Stomach (tissue), 9 donors: Measurements from ENCODE around the gene TSPAN8. TPM values are rescaled to one million over a fixed set of nuclear protein-coding genes. Genes with fewer than 3 reads are reported as not detected.

Experiments used
- DNase-seq, 2 donors: peaks; one replicate each; pipeline versions ENCODE4 v3.0.0 to v3.0.0-alpha.2; 2013 to 2019
- H3K27ac ChIP-seq, 5 donors: fragments of 200-600 bp in 4 of 5; sonication (generic) in 4 of 5; one replicate each; pipeline ENCODE4 v1.5.1; 2013 to 2019; ENCODE audit warnings: mild to moderate bottlenecking in 1 of 5, moderate library complexity in 1 of 5
- H3K27me3 ChIP-seq, 3 donors: fragments of 200-600 bp; sonication (generic); one replicate each; pipeline ENCODE4 v1.5.1; 2017 to 2019; ENCODE audit warnings: mixed run types in 1 of 3
- H3K36me3 ChIP-seq, 4 donors: fragments of 200-600 bp; sonication (generic); 1 replicate in 3 of 4; 2 replicates in 1 of 4; pipeline ENCODE4 v1.5.1; 2016 to 2019
- H3K4me1 ChIP-seq, 4 donors: fragments of 200-600 bp; sonication (generic); one replicate each; pipeline ENCODE4 v1.5.1; 2016 to 2019
- H3K4me3 ChIP-seq, 4 donors: fragments of 200-600 bp; sonication (generic) in 3 of 4; one replicate each; pipeline ENCODE4 v1.5.1; 2016 to 2019; ENCODE audit warnings: mild to moderate bottlenecking in 1 of 4
- H3K9me3 ChIP-seq, 4 donors: fragments of 200-600 bp; sonication (generic); one replicate each; pipeline ENCODE4 v1.5.1; 2016 to 2019
- CTCF ChIP-seq, 7 experiments: fragments of 450-650 bp in 4 of 7; fragments of 200-600 bp in 3 of 7; sonication (generic) in 3 of 7; IDR thresholded peaks; one replicate each; pipeline ENCODE4 v1.5.1; 2016 to 2019; ENCODE audit warnings: antibody characterized with exemption in 7 of 7, control low read depth in 2 of 7, mild to moderate bottlenecking in 1 of 7
- EP300 ChIP-seq: sonication (generic); formaldehyde crosslinking; IDR thresholded peaks from one replicate; pipeline ENCODE4 v1.6.1; 2017; ENCODE audit warnings: antibody characterized with exemption
- POLR2A ChIP-seq, 4 donors: fragments of 450-650 bp; IDR thresholded peaks; one replicate each; pipeline ENCODE4 v1.6.1; 2016; ENCODE audit warnings: antibody characterized with exemption in 4 of 4, control low read depth in 2 of 4, mild to moderate bottlenecking in 1 of 4, moderate library complexity in 1 of 4
- POLR2AphosphoS5 ChIP-seq, 3 donors: sonication (generic); formaldehyde crosslinking; IDR thresholded peaks; one replicate each; pipeline ENCODE4 v1.6.1; 2016; ENCODE audit warnings: antibody characterized with exemption in 3 of 3
- WGBS, 5 donors: extraction: QIAGEN DNeasy Blood & Tissue Kit in 3 of 5; methylation state at CpG; one replicate each; pipeline versions ENCODE4 v1.1.5 to v1.1.7; 2013 to 2018; 5-methylcytosine and 5-hydroxymethylcytosine counted together
- intact Hi-C: fragments of 100-400 bp; cut with DNase I; formaldehyde crosslinking; loops from one replicate; pipeline ENCODE4 v1.15.1; 2023; ENCODE audit warnings: low total_unique reads
- polyA plus RNA-seq, 3 donors: library from polyadenylated mRNA; stranded (reverse); fragments of 200-250 nt; gene quantifications; one replicate each; pipeline ENCODE4 v1.2.3, GENCODE V29; 2013
- total RNA-seq, 5 donors: library from RNA; depleted of rRNA; stranded (reverse); fragments of >200 nt; gene quantifications; one replicate each; pipeline versions ENCODE4 v1.1.0 to v1.2.3, GENCODE V29; 2014 to 2016
- donor health status: healthy with polysubstance abuse.
- donor health status: Bipolar disorder and iron deficiency.
- donor health status: healthy.

TSPAN8 gene
- total and polyA plus RNA-seq, 8 donors, result 15.8 to 532 (median 127) TPM

GRCh38 chr12:71135812-71136176 lies 22.0 kb downstream of the TSPAN8 start:
- WGBS, 5 donors, result 48 to 76% (median 63%) methylated on average over 3 of the region's 3 CpGs
- Histone ChIP-seq H3K27me3 (no peaks in the 10 kb centered on the region), H3K4me1 (peaks cover 0 to 30% (median 2%) of the 10 kb centered on the region in 4 donors), H3K9me3 (no peaks in the 10 kb centered on the region), H3K36me3 (peaks cover 0 to 27% (median 14%) of the 10 kb centered on the region in 4 donors), H3K4me3 (no peak overlapping the region), H3K27ac (no peak overlapping the region)
- intact Hi-C loops, result no loop called here
- DNase-seq, result peak in 1 of 2 donors; percentile 23
- TF ChIP-seq POLR2AphosphoS5 (IDR thresholded peaks at IDR 0.05), result no peak

- intact Hi-C loops, result no loop called here
- Histone ChIP-seq H3K4me1 (peaks cover 0 to 24% (median 0%) of the 10 kb centered on the region in 4 donors), H3K36me3 (peaks cover 0 to 27% (median 15%) of the 10 kb centered on the region in 4 donors), H3K9me3 (no peaks in the 10 kb centered on the region), H3K4me3 (no peak overlapping the region), H3K27me3 (no peaks in the 10 kb centered on the region), H3K27ac (peak overlapping the region in 1 of 5 donors; percentile 12)
- no peak for DNase-seq
- WGBS, 5 donors, result 64 to 85% (median 73%) methylated on average over 2 of the region's 2 CpGs
- no peak for TF ChIP-seq POLR2A (IDR thresholded peaks at IDR 0.05)
- no peak for TF ChIP-seq CTCF (IDR thresholded peaks at IDR 0.05)
- no peak for TF ChIP-seq POLR2AphosphoS5 (IDR thresholded peaks at IDR 0.05)
- TF ChIP-seq EP300, result no peak
Observed at GRCh38 chr12:71135077-71135811, 22.6 kb downstream of the TSPAN8 start.

GRCh38 chr12:71134405-71134804 lies 23.4 kb downstream of the TSPAN8 start:
- TF ChIP-seq POLR2A (IDR thresholded peaks at IDR 0.05) (no peak), CTCF (IDR thresholded peaks at IDR 0.05) (no peak), EP300 (no peak), POLR2AphosphoS5 (IDR thresholded peaks at IDR 0.05) (no peak)
- no peaks in the 10 kb centered on the region for H3K9me3 ChIP-seq
- no peaks in the 10 kb centered on the region for H3K27me3 ChIP-seq
- peaks cover 0 to 24% (median 0%) of the 10 kb centered on the region in 4 donors for H3K4me1 ChIP-seq
- peaks cover 0 to 24% (median 17%) of the 10 kb centered on the region in 4 donors for H3K36me3 ChIP-seq
- intact Hi-C loops, result no loop called here
- H3K27ac ChIP-seq, result peak overlapping the region in 1 of 5 donors; percentile 12
- peak in 1 of 2 donors; percentile 18 for DNase-seq
- H3K4me3 ChIP-seq, result no peak overlapping the region
- 12 to 26% (median 19%) methylated on average over 2 of the region's 2 CpGs for WGBS, 5 donors

GRCh38 chr12:71130521-71131069 lies 27.2 kb downstream of the TSPAN8 start:
- DNase-seq, result no peak
- H3K36me3 ChIP-seq, result peaks cover 0 to 13% (median 6%) of the 10 kb centered on the region in 4 donors
- no peak for TF ChIP-seq EP300
- TF ChIP-seq CTCF (IDR thresholded peaks at IDR 0.05), result no peak
- no peak for TF ChIP-seq POLR2A (IDR thresholded peaks at IDR 0.05)
- no peak for TF ChIP-seq POLR2AphosphoS5 (IDR thresholded peaks at IDR 0.05)
- H3K4me3 ChIP-seq, result no peak overlapping the region
- intact Hi-C loops, result no loop called here
- H3K4me1 ChIP-seq, result peaks cover 0 to 20% (median 0%) of the 10 kb centered on the region in 4 donors
- H3K9me3 ChIP-seq, result no peaks in the 10 kb centered on the region
- WGBS, 5 donors, result 0 to 16% (median 9%) methylated on average over 1 of the region's 1 CpG
- no peaks in the 10 kb centered on the region for H3K27me3 ChIP-seq
- H3K27ac ChIP-seq, result no peak overlapping the region

- Histone ChIP-seq H3K4me3 (no peak overlapping the region), H3K27ac (no peak overlapping the region), H3K27me3 (no peaks in the 10 kb centered on the region), H3K4me1 (peaks cover 0 to 8% (median 0%) of the 10 kb centered on the region in 4 donors), H3K9me3 (no peaks in the 10 kb centered on the region), H3K36me3 (peaks cover 0 to 25% (median 10%) of the 10 kb centered on the region in 4 donors)
- TF ChIP-seq POLR2AphosphoS5 (IDR thresholded peaks at IDR 0.05), result no peak
- TF ChIP-seq CTCF (IDR thresholded peaks at IDR 0.05), result no peak
- TF ChIP-seq POLR2A (IDR thresholded peaks at IDR 0.05), result no peak
- peak in 1 of 2 donors; percentile 26 for DNase-seq
- 27 to 55% (median 31%) methylated on average over 2 of the region's 2 CpGs for WGBS, 5 donors
- intact Hi-C loops, result no loop called here
Observed at GRCh38 chr12:71129364-71129763, 28.4 kb downstream of the TSPAN8 start.
